A549 (cell line): ENCODE results near the gene ARRDC3. TPM values are rescaled to one million over a fixed set of nuclear protein-coding genes. Genes with fewer than 3 reads are reported as not detected.

Experiments
- ATAC-seq, 2 experiments: fragments of 200-7000 bp in 1 of 2; fragments of >200 bp in 1 of 2; cut with Nextera tagmentation in 1 of 2; cut with Tn5 transposase in 1 of 2; 3 replicates each; pipeline versions ENCODE4 v1.8.0 to v1.9.1; 2018 to 2020; ENCODE audit warnings: mild to moderate bottlenecking in 1 of 2, moderate library complexity in 1 of 2
- CTCF ChIA-PET: fragments of 300-600 bp; sonication (Branson Sonifier 250); formaldehyde crosslinking; extraction: SDS; loops from one replicate; lab custom pipeline; 2021; ENCODE audit warnings: antibody characterized with exemption, inconsistent platforms; lab: Yijun Ruan, JAX
- POLR2A ChIA-PET: fragments of 350-600 bp; formaldehyde crosslinking; extraction: SDS; loops from one replicate; lab custom pipeline; 2021; ENCODE audit warnings: antibody characterized with exemption, inconsistent platforms; lab: Yijun Ruan, JAX
- DNase-seq, 2 experiments: peaks; one replicate each; pipeline versions ENCODE4 v3.0.0 to v3.0.0-alpha.2; 2011 to 2016; ENCODE audit warnings: low read depth in 1 of 2, low spot score in 1 of 2
- FAIRE-seq: peaks from 2 replicates; lab custom pipeline; 2011; peaks lifted over from hg19 to GRCh38; lab: Jason Lieb, UNC
- H3K27ac ChIP-seq, 2 experiments: fragments of >200 bp; sonication (Bioruptor Twin); formaldehyde crosslinking; 3 replicates each; pipeline ENCODE4 v1.5.1; 2016 to 2017
- H3K4me1 ChIP-seq: fragments of >200 bp; sonication (Bioruptor Twin); formaldehyde crosslinking; 3 replicates; pipeline ENCODE4 v1.6.1; 2016
- H3K4me2 ChIP-seq: fragments of >200 bp; sonication (Bioruptor Twin); formaldehyde crosslinking; 3 replicates; pipeline ENCODE4 v1.6.1; 2016
- H3K4me3 ChIP-seq: fragments of >200 bp; sonication (Bioruptor Twin); formaldehyde crosslinking; 3 replicates; pipeline ENCODE4 v1.5.1; 2016
- H3K9me3 ChIP-seq: fragments of >200 bp; sonication (Bioruptor Twin); formaldehyde crosslinking; 3 replicates; pipeline ENCODE4 v1.6.1; 2016
- BHLHE40 ChIP-seq: IDR thresholded peaks from 2 replicates; pipeline ENCODE4 v1.6.1; 2012; ENCODE audit warnings: low read depth, low read length, inconsistent platforms
- CHD4 ChIP-seq: fragments of 200-600 bp; sonication (generic); IDR thresholded peaks from 2 replicates; pipeline ENCODE4 v1.6.1; 2016; ENCODE audit warnings: antibody characterized with exemption, mild to moderate bottlenecking, borderline replicate concordance
- EHF ChIP-seq: fragments of 250-450 bp; sonication (Bioruptor Pico); IDR thresholded peaks from 2 replicates; pipeline ENCODE4 v1.5.0; 2020; ENCODE audit warnings: mild to moderate bottlenecking
- EHMT2 ChIP-seq: fragments of 200-600 bp; sonication (generic); IDR thresholded peaks from 2 replicates; pipeline ENCODE4 v1.6.1; 2016; ENCODE audit warnings: antibody characterized with exemption, low read depth, mild to moderate bottlenecking, moderate library complexity
- ESRRA ChIP-seq: fragments of 150-350 bp; IDR thresholded peaks from 2 replicates; pipeline ENCODE4 v1.6.1; 2014; ENCODE audit warnings: mild to moderate bottlenecking, low read length, borderline replicate concordance
- FOSB ChIP-seq: fragments of 250-450 bp; sonication (Bioruptor Pico); IDR thresholded peaks from 2 replicates; pipeline ENCODE4 v1.5.0; 2020; ENCODE audit warnings: mild to moderate bottlenecking, moderate library complexity
- GATA3 ChIP-seq: IDR thresholded peaks from 2 replicates; pipeline ENCODE4 v1.6.1; 2012; ENCODE audit warnings: borderline replicate concordance
- HEYL ChIP-seq: fragments of 250-450 bp; sonication (Bioruptor Pico); IDR thresholded peaks from 2 replicates; pipeline ENCODE4 v1.8.0; 2021; ENCODE audit warnings: mild to moderate bottlenecking, moderate library complexity
- HOXA7 ChIP-seq: fragments of 250-450 bp; sonication (Bioruptor Pico); IDR thresholded peaks from 2 replicates; pipeline ENCODE4 v1.5.0; 2020; ENCODE audit warnings: mild to moderate bottlenecking, moderate library complexity
- HOXB5 ChIP-seq: fragments of 250-450 bp; sonication (Bioruptor Pico); IDR thresholded peaks from 2 replicates; pipeline ENCODE4 v1.5.0; 2020; ENCODE audit warnings: mild to moderate bottlenecking, moderate library complexity
- JUN ChIP-seq, 2 experiments: fragments of >200 bp; sonication (Bioruptor Twin); formaldehyde crosslinking; IDR thresholded peaks; 2 replicates in 1 of 2; 3 replicates in 1 of 2; pipeline ENCODE4 v1.6.1; 2016 to 2017
- JUNB ChIP-seq: fragments of >200 bp; sonication (Bioruptor Twin); formaldehyde crosslinking; IDR thresholded peaks from 2 replicates; pipeline ENCODE4 v1.6.1; 2016
- KDM1A ChIP-seq: fragments of 200-600 bp; sonication (generic); IDR thresholded peaks from 2 replicates; pipeline ENCODE4 v1.6.1; 2016; ENCODE audit warnings: low read depth, mild to moderate bottlenecking
- MAFK ChIP-seq: fragments of 450-650 bp; IDR thresholded peaks from 2 replicates; pipeline ENCODE4 v1.6.1; 2014; ENCODE audit not compliant: partially characterized antibody
- MAZ ChIP-seq: fragments of 150-350 bp; IDR thresholded peaks from 2 replicates; pipeline ENCODE4 v1.6.1; 2014; ENCODE audit warnings: antibody characterized with exemption, low read depth, low read length, borderline replicate concordance
- MYC ChIP-seq: IDR thresholded peaks from 2 replicates; pipeline ENCODE4 v1.6.1; 2012; ENCODE audit warnings: mild to moderate bottlenecking, inconsistent platforms, low read length, improper control_type of control experiment, borderline replicate concordance
- NFE2L2 ChIP-seq: fragments of 150-350 bp; conservative IDR thresholded peaks from 2 replicates; pipeline ENCODE4 v1.6.1; 2014; ENCODE audit warnings: low read length
- NR3C1 ChIP-seq: fragments of >200 bp; sonication (Bioruptor Twin); formaldehyde crosslinking; IDR thresholded peaks from 3 replicates; pipeline ENCODE4 v1.6.1; 2017
- PHF8 ChIP-seq: fragments of 200-600 bp; sonication (generic); IDR thresholded peaks from 2 replicates; pipeline ENCODE4 v1.6.1; 2016; ENCODE audit warnings: low read depth, mild to moderate bottlenecking, antibody characterized with exemption, moderate library complexity, borderline replicate concordance
- POLR2AphosphoS2 ChIP-seq: conservative IDR thresholded peaks from 2 replicates; pipeline ENCODE4 v1.6.1; 2012; ENCODE audit warnings: low read length, improper control_type of control experiment, inconsistent platforms
- RAD21 ChIP-seq, 2 experiments: fragments of >200 bp in 1 of 2; sonication (Bioruptor Twin) in 1 of 2; formaldehyde crosslinking in 1 of 2; IDR thresholded peaks in 1 of 2; conservative IDR thresholded peaks in 1 of 2; 2 replicates in 1 of 2; 3 replicates in 1 of 2; pipeline ENCODE4 v1.6.1; 2012 to 2018; ENCODE audit warnings: inconsistent platforms in 1 of 2
- RARB ChIP-seq: fragments of 250-450 bp; sonication (Bioruptor Pico); IDR thresholded peaks from 2 replicates; pipeline ENCODE4 v1.8.0; 2021; ENCODE audit warnings: mild to moderate bottlenecking, moderate library complexity
- RFX5 ChIP-seq: fragments of 450-650 bp; IDR thresholded peaks from 2 replicates; pipeline ENCODE4 v1.7.1; 2014; ENCODE audit warnings: antibody characterized with exemption, mild to moderate bottlenecking, moderate library complexity
- RNF2 ChIP-seq: fragments of 200-600 bp; sonication (generic); IDR thresholded peaks from 2 replicates; pipeline ENCODE4 v1.6.1; 2016; ENCODE audit warnings: low read depth, mild to moderate bottlenecking, antibody characterized with exemption, moderate library complexity, borderline replicate concordance
- SMC3 ChIP-seq: fragments of >200 bp; sonication (Bioruptor Twin); formaldehyde crosslinking; IDR thresholded peaks from 3 replicates; pipeline ENCODE4 v1.6.1; 2018; ENCODE audit warnings: inconsistent platforms
- SREBF2 ChIP-seq: fragments of 450-650 bp; IDR thresholded peaks from 2 replicates; pipeline ENCODE4 v1.6.1; 2014; ENCODE audit warnings: mild to moderate bottlenecking, moderate library complexity
- TFCP2L1 ChIP-seq: fragments of 250-450 bp; sonication (Bioruptor Pico); IDR thresholded peaks from 2 replicates; pipeline ENCODE4 v1.5.0; 2021; ENCODE audit warnings: mild to moderate bottlenecking
- TP53 ChIP-seq: fragments of 250-450 bp; sonication (Bioruptor Pico); IDR thresholded peaks from 2 replicates; pipeline ENCODE4 v1.5.0; 2021; ENCODE audit warnings: mild to moderate bottlenecking, moderate library complexity
- ZNF302 ChIP-seq: fragments of 250-450 bp; sonication (Bioruptor Pico); IDR thresholded peaks from 2 replicates; pipeline ENCODE4 v1.9.0; 2021; ENCODE audit warnings: inconsistent platforms, mild to moderate bottlenecking, moderate library complexity
- WGBS: methylation state at CpG from one replicate; pipeline ENCODE4 v1.1.6; 2017; ENCODE audit errors: missing lambda C conversion rate; 5-methylcytosine and 5-hydroxymethylcytosine counted together
- polyA plus RNA-seq, 4 experiments: library from polyadenylated mRNA; depleted of rRNA in 3 of 4; stranded (reverse); fragments of >200 nt; fragmentation: RNase III in 1 of 4; extraction: RNeasy Plus Mini Kit Qiagen cat#74134 plus additional on column Dnase treatment in 1 of 4; gene quantifications; 2 replicates in 3 of 4; 3 replicates in 1 of 4; pipeline ENCODE4 v1.2.3, GENCODE V29; 2011 to 2017
- TF ChIP-seq, protein P1 (sequence below): fragments of 450-650 bp; IDR thresholded peaks from 2 replicates; pipeline ENCODE4 v1.6.1; 2014; ENCODE audit warnings: antibody characterized with exemption
- TF ChIP-seq, protein P2 (sequence below): IDR thresholded peaks from 2 replicates; pipeline ENCODE4 v1.6.1; 2012; ENCODE audit warnings: low read depth, borderline replicate concordance
- TF ChIP-seq, protein P3 (sequence below): fragments of >200 bp; sonication (Bioruptor Twin); formaldehyde crosslinking; IDR thresholded peaks from 2 replicates; pipeline ENCODE4 v1.6.1; 2016
- TF ChIP-seq, protein P4 (sequence below): IDR thresholded peaks from 2 replicates; pipeline ENCODE4 v1.6.1; 2012

Gene ARRDC3
- polyA plus RNA-seq, 2 of the 4 experiments (the other 2 are of a cell fraction), result 9.9 to 36.3 TPM

DNA sequence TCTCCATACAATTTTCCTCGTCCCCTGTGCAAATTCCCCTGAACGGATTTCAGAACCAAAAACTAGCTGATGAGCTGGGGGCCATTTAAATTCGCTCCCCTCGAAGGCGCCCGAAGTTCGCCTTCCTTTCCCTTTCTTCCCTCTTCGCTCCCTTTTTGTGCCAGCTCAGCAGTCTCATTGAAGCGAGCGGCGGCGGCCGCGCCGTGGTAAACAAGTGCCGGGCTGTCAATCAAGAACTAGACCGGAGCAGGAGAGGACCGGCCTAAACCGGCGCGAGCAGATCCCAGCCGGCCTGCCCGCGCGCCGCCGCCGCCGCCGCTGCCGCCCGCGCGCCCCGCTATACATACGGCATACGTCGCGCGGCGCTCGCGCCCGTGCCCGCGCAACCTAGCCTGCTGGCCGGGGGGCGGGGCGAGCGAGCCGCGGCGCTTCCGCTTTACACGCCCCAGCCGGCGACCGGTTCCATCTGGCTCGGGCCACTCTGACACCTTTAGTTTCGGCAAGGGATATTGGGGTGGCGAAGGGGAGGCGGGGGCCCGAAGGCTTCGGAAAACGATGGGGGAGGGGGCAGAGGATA lies 3.1 kb downstream of the ARRDC3 start (continued):
- no peak for TF ChIP-seq PHF8
- TF ChIP-seq TP53, result no peak
- TF ChIP-seq MAZ, result no peak
- TF ChIP-seq SMC3, result peak; percentile 41; the same call in 2 of the 3 replicates
- TF ChIP-seq RAD21 (conservative IDR thresholded peaks at IDR 0.05 in 1 of 2, IDR thresholded peaks at IDR 0.05 in 1 of 2), result 0 out of 5 replicates have a peak, but pooled peaks of 1 of the 2 experiments have one; percentile 36
- no peak for TF ChIP-seq JUNB
- TF ChIP-seq EHF (CRISPR knock-in tag), result peak; percentile 75
- TF ChIP-seq GATA3, result no peak
- TF ChIP-seq, protein P1, sequence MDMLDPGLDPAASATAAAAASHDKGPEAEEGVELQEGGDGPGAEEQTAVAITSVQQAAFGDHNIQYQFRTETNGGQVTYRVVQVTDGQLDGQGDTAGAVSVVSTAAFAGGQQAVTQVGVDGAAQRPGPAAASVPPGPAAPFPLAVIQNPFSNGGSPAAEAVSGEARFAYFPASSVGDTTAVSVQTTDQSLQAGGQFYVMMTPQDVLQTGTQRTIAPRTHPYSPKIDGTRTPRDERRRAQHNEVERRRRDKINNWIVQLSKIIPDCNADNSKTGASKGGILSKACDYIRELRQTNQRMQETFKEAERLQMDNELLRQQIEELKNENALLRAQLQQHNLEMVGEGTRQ, result no peak
- TF ChIP-seq POLR2AphosphoS2, result no peak
- TF ChIP-seq RARB (CRISPR knock-in tag), result no peak
- no peak for TF ChIP-seq TFCP2L1 (CRISPR knock-in tag)
- TF ChIP-seq HOXA7 (CRISPR knock-in tag), result no peak
- TF ChIP-seq, protein P2, sequence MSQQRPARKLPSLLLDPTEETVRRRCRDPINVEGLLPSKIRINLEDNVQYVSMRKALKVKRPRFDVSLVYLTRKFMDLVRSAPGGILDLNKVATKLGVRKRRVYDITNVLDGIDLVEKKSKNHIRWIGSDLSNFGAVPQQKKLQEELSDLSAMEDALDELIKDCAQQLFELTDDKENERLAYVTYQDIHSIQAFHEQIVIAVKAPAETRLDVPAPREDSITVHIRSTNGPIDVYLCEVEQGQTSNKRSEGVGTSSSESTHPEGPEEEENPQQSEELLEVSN, result 0 out of 2 replicates have a peak, but pooled peaks have one; percentile 10
- TF ChIP-seq RFX5, result peak; percentile 65
- no peak for TF ChIP-seq EHMT2
- TF ChIP-seq FOSB (CRISPR knock-in tag), result no peak
- TF ChIP-seq, protein P3, sequence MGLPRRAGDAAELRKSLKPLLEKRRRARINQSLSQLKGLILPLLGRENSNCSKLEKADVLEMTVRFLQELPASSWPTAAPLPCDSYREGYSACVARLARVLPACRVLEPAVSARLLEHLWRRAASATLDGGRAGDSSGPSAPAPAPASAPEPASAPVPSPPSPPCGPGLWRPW, result no peak
- TF ChIP-seq CHD4, result no peak
- TF ChIP-seq, protein P4, sequence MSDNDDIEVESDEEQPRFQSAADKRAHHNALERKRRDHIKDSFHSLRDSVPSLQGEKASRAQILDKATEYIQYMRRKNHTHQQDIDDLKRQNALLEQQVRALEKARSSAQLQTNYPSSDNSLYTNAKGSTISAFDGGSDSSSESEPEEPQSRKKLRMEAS, result peak; percentile 14
- TF ChIP-seq MAFK, result peak; percentile 100
- TF ChIP-seq ESRRA, result no peak
- no peak for TF ChIP-seq SREBF2
- no peak for TF ChIP-seq NR3C1
- no peak for TF ChIP-seq ZNF302 (CRISPR knock-in tag)
- no peak for TF ChIP-seq NFE2L2
- TF ChIP-seq BHLHE40, result no peak
- TF ChIP-seq HOXB5 (CRISPR knock-in tag), result no peak
- TF ChIP-seq, all 56 proteins: peak for 15

DNA sequence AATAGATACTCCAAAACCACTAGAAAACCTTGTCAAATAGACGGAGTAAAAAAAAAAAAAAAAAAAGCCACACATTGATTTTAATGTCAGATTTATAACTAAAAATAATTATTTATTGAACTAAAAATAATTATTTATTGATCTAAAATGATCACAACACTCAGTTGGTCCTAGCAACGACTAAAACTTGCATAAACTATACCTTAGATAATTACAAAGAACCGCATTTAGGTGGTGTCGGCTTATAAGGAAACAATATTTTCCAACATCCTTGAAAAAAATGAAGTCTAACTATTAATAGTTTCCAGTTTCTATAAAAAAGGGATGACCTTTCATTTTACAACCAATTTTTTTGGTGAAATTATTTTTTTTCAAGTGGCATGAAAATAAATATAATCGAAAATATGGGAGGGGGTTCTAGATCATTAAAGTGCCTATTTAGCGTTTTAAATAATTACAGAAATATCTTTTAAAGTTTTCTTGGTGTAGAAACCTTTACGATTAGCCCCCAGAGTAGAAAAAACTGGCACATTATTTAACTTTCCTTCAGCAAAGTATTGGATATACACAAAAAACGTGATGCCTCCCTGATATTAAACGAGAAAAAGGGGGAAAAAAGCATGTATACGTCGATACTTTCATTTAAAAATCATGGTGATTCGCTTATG lies 3.7 kb downstream of the ARRDC3 start:
- ATAC-seq (no peak), FAIRE-seq (peak; percentile 54), DNase-seq (no peak)
- peak overlapping the region; percentile 91 to 96 for H3K27ac ChIP-seq
- no peaks in the 10 kb centered on the region for H3K9me3 ChIP-seq
- 1% methylated on average over 12 of the region's 12 CpGs for WGBS
- POLR2A ChIA-PET, result interaction anchor here (1.0 to 2.2 kb wide), 7 partner anchors 7 to 397 kb away, joined by 3 to 57 read pairs (median 20); no protein-coding TSS in a partner anchor
- H3K4me1 ChIP-seq, result peaks cover 29% of the 10 kb centered on the region; the same call in 2 of the 3 replicates
- CTCF ChIA-PET, result interaction anchor here (0.6 to 2.0 kb wide), 3 partner anchors 99 to 447 kb away, joined by 3 to 6 read pairs (median 4); no protein-coding TSS in a partner anchor
- H3K4me3 ChIP-seq, result peak overlapping the region; percentile 60
- peak overlapping the region; percentile 85 for H3K4me2 ChIP-seq
- TF ChIP-seq ESRRA (no peak), RNF2 (no peak), MYC (no peak), EHMT2 (no peak), HEYL (CRISPR knock-in tag) (no peak), POLR2AphosphoS2 (no peak), JUNB (no peak), HOXA7 (CRISPR knock-in tag) (no peak), KDM1A (no peak), PHF8 (no peak), ZNF302 (CRISPR knock-in tag) (no peak), JUN (IDR thresholded peaks at IDR 0.05) (no peak), FOSB (CRISPR knock-in tag) (no peak), MAFK (no peak)
- TF ChIP-seq, protein P4, result no peak
